ENCODE results near the gene ALAS1.

- TF ChIP-seq CTCF (IDR thresholded peaks at IDR 0.05; ENCODE audit: low read depth, low read length) (no peak), POLR2A (IDR thresholded peaks at IDR 0.05; ENCODE audit: extremely low read depth, insufficient read length) (no peak), MYC (IDR thresholded peaks at IDR 0.05; ENCODE audit: low read depth, low read length) (no peak)
- TF ChIP-seq, protein P1, sequence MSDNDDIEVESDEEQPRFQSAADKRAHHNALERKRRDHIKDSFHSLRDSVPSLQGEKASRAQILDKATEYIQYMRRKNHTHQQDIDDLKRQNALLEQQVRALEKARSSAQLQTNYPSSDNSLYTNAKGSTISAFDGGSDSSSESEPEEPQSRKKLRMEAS (IDR thresholded peaks at IDR 0.05; ENCODE audit: low read depth, low read length), result no peak
Measured at GRCh38 chr3:52173101-52173500, 24.9 kb upstream of the ALAS1 start.
